Activated naive CD4-positive, alpha-beta T cell treated with anti-CD3 and anti-CD28 coated beads, Interleukin-2, amount 50 U/mL, for 24 hours (primary cell): ENCODE results near the gene PI4K2B.
"Not testable (repeated sequence)": the region's sequence is repeated elsewhere in the genome, so short reads cannot be mapped to it uniquely, and the experiment has no call there.

ENCODE experiments used
- H3K27ac Mint-ChIP-seq: one replicate; pipeline ENCODE4 v1.8.0; 2021; ENCODE audit warnings: mild to moderate bottlenecking, mixed read lengths
- H3K27me3 Mint-ChIP-seq: one replicate; pipeline ENCODE4 v1.8.0; 2021; ENCODE audit warnings: mixed read lengths
- H3K36me3 Mint-ChIP-seq: one replicate; pipeline ENCODE4 v1.8.0; 2021; ENCODE audit warnings: mixed read lengths
- H3K4me1 Mint-ChIP-seq: one replicate; pipeline ENCODE4 v1.8.0; 2021; ENCODE audit warnings: mixed read lengths
- H3K4me3 Mint-ChIP-seq: one replicate; pipeline ENCODE4 v1.8.0; 2021; ENCODE audit warnings: mild to moderate bottlenecking, mixed read lengths
- H3K9me3 Mint-ChIP-seq: one replicate; pipeline ENCODE4 v1.8.0; 2021; ENCODE audit warnings: mixed read lengths

Gene PI4K2B

GRCh38 chr4:25308761-25309160 lies 74.9 kb downstream of the PI4K2B start:
- Mint-ChIP-seq H3K4me3 (no peak overlapping the region), H3K27me3 (peaks cover 2% of the 10 kb centered on the region), H3K27ac (no peak overlapping the region), H3K4me1 (peaks cover 13% of the 10 kb centered on the region), H3K36me3 (no peaks in the 10 kb centered on the region), H3K9me3 (no peaks in the 10 kb centered on the region)

GRCh38 chr4:25310066-25310802 lies 76.4 kb downstream of the PI4K2B start:
- no peak overlapping the region for H3K27ac Mint-ChIP-seq
- H3K9me3 Mint-ChIP-seq: no peaks in the 10 kb centered on the region
- peaks cover 19% of the 10 kb centered on the region for H3K4me1 Mint-ChIP-seq
- peaks cover 2% of the 10 kb centered on the region for H3K27me3 Mint-ChIP-seq
- no peaks in the 10 kb centered on the region for H3K36me3 Mint-ChIP-seq
- H3K4me3 Mint-ChIP-seq: no peak overlapping the region

GRCh38 chr4:25310803-25311166 lies 77.0 kb downstream of the PI4K2B start:
- Mint-ChIP-seq H3K36me3 (peaks cover 2% of the 10 kb centered on the region), H3K27ac (no peak overlapping the region), H3K9me3 (no peaks in the 10 kb centered on the region)

GRCh38 chr4:25312496-25313200 lies 78.8 kb downstream of the PI4K2B start, which contains the start of gene ZCCHC4:
Gene ZCCHC4, plus strand, starts transcription at chr4:25312774. Its CDS starts 36 bp downstream, at chr4:25312810.
- Mint-ChIP-seq H3K27ac (peak within 1 kb of the TSS; percentile 98), H3K9me3 (no peaks in the 10 kb centered on the region), H3K4me1 (peaks cover 28% of the 10 kb centered on the region), H3K27me3 (no peaks in the 10 kb centered on the region), H3K4me3 (peak within 1 kb of the TSS; percentile 99), H3K36me3 (peaks cover 6% of the 10 kb centered on the region)

More at GRCh38 chr4:25310803-25311166, 77.0 kb downstream of the PI4K2B start:
- Mint-ChIP-seq H3K4me1 (peaks cover 19% of the 10 kb centered on the region), H3K4me3 (no peak overlapping the region), H3K27me3 (peaks cover 2% of the 10 kb centered on the region)

- H3K36me3 Mint-ChIP-seq: peaks cover 8% of the 10 kb centered on the region
- H3K4me3 Mint-ChIP-seq: peak overlapping the region; percentile 99
- peaks cover 31% of the 10 kb centered on the region for H3K4me1 Mint-ChIP-seq
- peak overlapping the region; percentile 98 for H3K27ac Mint-ChIP-seq
- H3K9me3 Mint-ChIP-seq: no peaks in the 10 kb centered on the region
- no peaks in the 10 kb centered on the region for H3K27me3 Mint-ChIP-seq
Observed at GRCh38 chr4:25313201-25313895, 79.5 kb downstream of the PI4K2B start.

GRCh38 chr4:25320336-25320735 lies 86.5 kb downstream of the PI4K2B start:
- no peaks in the 10 kb centered on the region for H3K27me3 Mint-ChIP-seq
- H3K9me3 Mint-ChIP-seq: no peaks in the 10 kb centered on the region
- H3K27ac Mint-ChIP-seq: peak overlapping the region; percentile 87
- peaks cover 15% of the 10 kb centered on the region for H3K36me3 Mint-ChIP-seq
- H3K4me3 Mint-ChIP-seq: peak overlapping the region; percentile 47
- peaks cover 33% of the 10 kb centered on the region for H3K4me1 Mint-ChIP-seq

- Mint-ChIP-seq H3K27ac (peak overlapping the region; percentile 87), H3K36me3 (peaks cover 13% of the 10 kb centered on the region), H3K4me1 (peaks cover 33% of the 10 kb centered on the region), H3K27me3 (no peaks in the 10 kb centered on the region), H3K4me3 (peak overlapping the region; percentile 47), H3K9me3 (no peaks in the 10 kb centered on the region)
Observed at GRCh38 chr4:25320773-25321172, 86.9 kb downstream of the PI4K2B start.

- Mint-ChIP-seq H3K27ac (no peak overlapping the region), H3K4me3 (no peak overlapping the region)
Observed at GRCh38 chr4:25321703-25322102, 87.9 kb downstream of the PI4K2B start.

GRCh38 chr4:25328463-25328862 lies 94.6 kb downstream of the PI4K2B start:
- H3K9me3 Mint-ChIP-seq, H3K36me3 Mint-ChIP-seq, H3K27me3 Mint-ChIP-seq, H3K4me3 Mint-ChIP-seq, H3K27ac Mint-ChIP-seq: not testable (repeated sequence)
- H3K4me1 Mint-ChIP-seq: peaks cover 18% of the 10 kb centered on the region

More at GRCh38 chr4:25321703-25322102, 87.9 kb downstream of the PI4K2B start:
- Mint-ChIP-seq H3K27me3 (no peaks in the 10 kb centered on the region), H3K4me1 (peaks cover 28% of the 10 kb centered on the region), H3K9me3 (no peaks in the 10 kb centered on the region), H3K36me3 (peaks cover 13% of the 10 kb centered on the region)
